Heart left ventricle (tissue), 13 donors: ENCODE measurements around the gene EPHB6.

Source experiments
- CTCF ChIP-seq, 12 donors: fragments of 200-600 bp; sonication (generic) in 4 of 12; IDR thresholded peaks; one replicate each; pipeline versions ENCODE4 v1.5.0 to v1.8.0; 2018 to 2022; ENCODE audit warnings: antibody characterized with exemption in 12 of 12, mild to moderate bottlenecking in 5 of 12
- POLR2A ChIP-seq, 2 donors: fragments of 450-650 bp; IDR thresholded peaks; one replicate each; pipeline ENCODE4 v1.6.1; 2017; ENCODE audit warnings: antibody characterized with exemption in 2 of 2, mild to moderate bottlenecking in 2 of 2, moderate library complexity in 2 of 2
- donor health status: ischemic (EF 13 %, LVEDD 7.1; RV severe dilation, severe dysfunction).
- donor health status: DM: no; HTN: yes; CAD: no.
- donor health status: DM: no; HTN: no; CAD: no.
- donor health status: ischemic (EF 25% LVEDD 6.9; RV normal size, moderate dysfunction).
- donor health status: ischemic (EF 25% LVEDD 5.7; RV mildly dilated, moderate dysfunction).
- donor health status: ischemic (EF 35%, LVEDD 5.7; RV mildly dilated, moderate dysfunction).
- donor health status: nonischemic (EF 11% LVEDD 7.7; RV severe dilation, severe dysfunction).
- donor health status: DM: yes; HTN: yes; CAD: no.
- donor health status: PGD.
- donor health status: ischemic (EF 29% LVEDD 5.4; RV normal size, mild dysfunction).
- donor health status: nonischemic (EF 23%, LVEDD 6.1; RV moderate dilation, normal function).

- TF ChIP-seq CTCF (IDR thresholded peaks at IDR 0.05) (no peak), POLR2A (IDR thresholded peaks at IDR 0.05) (no peak)
Measured at GRCh38 chr7:142915315-142915714, 60.4 kb downstream of the EPHB6 start.
